HG03280 (cell line): ENCODE results near the gene HOMEZ.
"Not testable (repeated sequence)": the region's sequence is repeated elsewhere in the genome, so short reads cannot be mapped to it uniquely, and the experiment has no call there.

Experiments
- ATAC-seq: cut with Tn5 transposase; IDR thresholded peaks from one replicate; pipeline ENCODE4 v1.9.1; 2021; ENCODE audit warnings: mild to moderate bottlenecking, moderate library complexity; ENCODE audit not compliant: unreplicated experiment

HOMEZ gene, protein sequence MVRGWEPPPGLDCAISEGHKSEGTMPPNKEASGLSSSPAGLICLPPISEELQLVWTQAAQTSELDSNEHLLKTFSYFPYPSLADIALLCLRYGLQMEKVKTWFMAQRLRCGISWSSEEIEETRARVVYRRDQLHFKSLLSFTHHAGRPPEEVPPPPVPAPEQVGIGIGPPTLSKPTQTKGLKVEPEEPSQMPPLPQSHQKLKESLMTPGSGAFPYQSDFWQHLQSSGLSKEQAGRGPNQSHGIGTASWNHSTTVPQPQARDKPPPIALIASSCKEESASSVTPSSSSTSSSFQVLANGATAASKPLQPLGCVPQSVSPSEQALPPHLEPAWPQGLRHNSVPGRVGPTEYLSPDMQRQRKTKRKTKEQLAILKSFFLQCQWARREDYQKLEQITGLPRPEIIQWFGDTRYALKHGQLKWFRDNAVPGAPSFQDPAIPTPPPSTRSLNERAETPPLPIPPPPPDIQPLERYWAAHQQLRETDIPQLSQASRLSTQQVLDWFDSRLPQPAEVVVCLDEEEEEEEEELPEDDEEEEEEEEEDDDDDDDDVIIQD

GRCh38 chr14:23286020-23286901 is at the start of gene HOMEZ:
Gene HOMEZ (minus strand): TSS chr14:23286132. CDS start chr14:23285952, 180 bp downstream.
- ATAC-seq, result peak; percentile 99

DNA sequence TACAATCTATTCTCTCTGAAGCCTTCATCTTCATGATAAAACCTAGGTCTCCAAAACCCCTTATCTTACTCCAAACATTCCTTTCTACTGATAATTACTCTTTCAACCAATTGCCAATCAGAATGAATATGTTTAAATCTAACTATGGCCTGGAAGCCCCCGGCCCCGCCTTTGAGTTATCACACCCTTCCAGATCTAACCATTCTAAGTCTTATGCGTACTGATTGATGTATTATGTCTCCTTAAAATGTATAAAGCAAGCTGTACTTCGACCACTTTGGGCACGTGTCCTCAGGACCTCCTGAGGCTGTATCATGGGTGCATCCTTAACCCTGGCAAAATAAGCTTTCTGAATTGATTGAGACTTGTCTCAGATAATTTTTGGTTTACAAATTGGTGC is 49.7 kb upstream of the HOMEZ start:
- ATAC-seq, result no peak

DNA sequence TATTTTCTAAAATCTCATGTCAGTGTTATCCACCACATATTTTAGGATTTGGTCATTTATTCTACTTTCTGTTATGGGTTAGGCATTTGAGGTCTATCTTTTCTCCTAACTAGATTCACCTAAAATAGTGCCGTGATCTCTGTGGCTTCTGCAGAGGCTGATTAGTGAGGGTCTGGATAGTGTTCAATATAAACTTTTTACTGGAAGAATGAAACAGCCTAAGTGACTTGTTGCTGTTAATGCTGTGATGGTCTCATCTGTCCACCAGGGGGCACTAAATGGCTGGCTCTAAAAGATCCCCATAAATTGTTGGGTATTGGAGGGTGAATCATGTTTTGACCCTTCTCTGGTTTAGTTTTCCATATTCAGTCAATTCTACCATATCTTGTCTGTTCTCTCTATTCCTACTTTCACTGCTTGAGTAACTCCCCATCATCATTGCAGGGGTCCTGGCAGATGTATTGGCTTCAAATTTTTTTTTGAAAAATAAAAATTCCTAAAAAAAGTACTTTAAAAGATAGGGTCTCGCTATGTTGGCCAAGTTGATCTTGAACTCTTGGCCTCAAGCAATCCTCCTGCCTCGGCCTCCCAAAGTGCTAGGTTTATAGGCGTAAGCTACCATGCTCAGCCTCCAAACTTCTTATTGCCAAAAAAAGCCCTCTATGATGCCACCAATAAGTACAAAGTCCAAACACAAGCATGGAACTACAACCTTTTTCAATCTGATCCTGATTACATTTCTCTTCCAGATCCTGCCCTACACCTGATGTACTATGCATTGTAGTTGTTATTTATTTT is 42.2 kb upstream of the HOMEZ start:
- ATAC-seq, result no peak

DNA sequence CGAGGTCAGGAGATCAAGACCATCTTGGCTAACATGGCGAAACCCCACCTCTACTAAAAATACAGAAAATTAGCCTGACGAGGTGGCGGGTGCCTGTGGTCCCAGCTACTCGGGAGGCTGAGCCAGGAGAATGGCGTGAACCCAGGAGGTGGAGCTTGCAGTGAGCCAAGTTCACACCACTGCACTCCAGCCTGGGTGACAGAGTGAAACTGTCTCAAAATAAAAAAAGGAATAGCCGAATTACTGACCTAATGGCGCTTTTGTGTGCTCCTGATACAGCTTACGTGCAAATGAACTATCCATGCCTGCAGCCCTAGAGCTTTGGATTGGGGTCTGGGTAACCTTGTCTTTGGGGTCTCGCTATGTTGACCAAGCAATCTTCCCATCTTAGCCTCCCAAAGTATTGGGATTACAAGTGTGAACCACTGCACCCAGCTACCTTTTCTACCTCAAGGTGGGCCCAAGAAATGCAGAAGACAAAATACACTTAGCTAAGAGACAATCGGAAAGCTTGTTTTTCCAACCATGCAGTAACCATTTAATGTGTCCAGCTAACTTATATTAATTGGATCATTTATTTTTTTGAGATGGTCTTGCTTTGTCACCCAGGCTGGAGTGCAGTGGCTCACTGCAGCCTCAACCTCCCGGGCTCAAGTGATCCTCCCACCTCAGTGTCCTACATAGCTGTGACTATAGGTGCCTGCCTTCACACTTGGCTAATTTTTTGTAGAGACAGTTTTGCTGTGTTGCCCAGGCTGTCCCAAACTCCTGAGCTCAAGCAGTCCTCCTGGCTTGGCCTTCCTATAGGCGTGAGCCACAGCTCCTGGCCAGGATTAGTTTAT is 40.8 kb upstream of the HOMEZ start:
- ATAC-seq, result no peak

DNA sequence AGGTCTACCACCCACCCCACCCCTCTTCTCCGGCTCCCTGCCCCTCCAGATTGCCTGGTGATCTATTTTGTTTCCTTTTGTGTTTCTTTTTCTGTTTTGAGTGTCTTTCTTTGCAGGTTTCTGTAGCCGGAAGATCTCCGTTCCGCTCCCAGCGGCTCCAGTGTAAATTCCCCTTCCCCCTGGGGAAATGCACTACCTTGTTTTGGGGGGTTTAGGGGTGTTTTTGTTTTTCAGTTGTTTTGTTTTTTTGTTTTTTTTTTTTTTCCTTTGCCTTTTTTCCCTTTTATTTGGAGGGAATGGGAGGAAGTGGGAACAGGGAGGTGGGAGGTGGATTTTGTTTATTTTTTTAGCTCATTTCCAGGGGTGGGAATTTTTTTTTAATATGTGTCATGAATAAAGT is 39.8 kb upstream of the HOMEZ start:
- not testable (repeated sequence) for ATAC-seq

DNA sequence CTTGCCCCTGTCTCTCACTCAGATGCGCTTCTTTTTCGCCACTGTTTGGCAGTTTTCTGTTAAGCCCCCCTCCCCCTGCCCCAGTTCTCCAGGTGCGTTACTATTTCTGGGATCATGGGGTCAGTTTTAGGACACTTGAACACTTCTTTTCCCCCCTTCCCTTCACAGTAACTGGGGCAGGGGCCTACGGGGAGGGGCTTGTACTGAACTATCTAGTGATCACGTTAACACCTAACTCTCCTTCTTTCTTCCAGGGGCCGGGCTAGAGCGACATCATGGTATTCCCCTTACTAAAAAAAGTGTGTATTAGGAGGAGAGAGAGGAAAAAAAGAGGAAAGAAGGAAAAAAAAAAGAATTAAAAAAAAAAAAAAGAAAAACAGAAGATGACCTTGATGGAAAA is 39.1 kb upstream of the HOMEZ start:
- no peak for ATAC-seq

GRCh38 chr14:23324455-23324846 is 38.5 kb upstream of the HOMEZ start:
- no peak for ATAC-seq

DNA sequence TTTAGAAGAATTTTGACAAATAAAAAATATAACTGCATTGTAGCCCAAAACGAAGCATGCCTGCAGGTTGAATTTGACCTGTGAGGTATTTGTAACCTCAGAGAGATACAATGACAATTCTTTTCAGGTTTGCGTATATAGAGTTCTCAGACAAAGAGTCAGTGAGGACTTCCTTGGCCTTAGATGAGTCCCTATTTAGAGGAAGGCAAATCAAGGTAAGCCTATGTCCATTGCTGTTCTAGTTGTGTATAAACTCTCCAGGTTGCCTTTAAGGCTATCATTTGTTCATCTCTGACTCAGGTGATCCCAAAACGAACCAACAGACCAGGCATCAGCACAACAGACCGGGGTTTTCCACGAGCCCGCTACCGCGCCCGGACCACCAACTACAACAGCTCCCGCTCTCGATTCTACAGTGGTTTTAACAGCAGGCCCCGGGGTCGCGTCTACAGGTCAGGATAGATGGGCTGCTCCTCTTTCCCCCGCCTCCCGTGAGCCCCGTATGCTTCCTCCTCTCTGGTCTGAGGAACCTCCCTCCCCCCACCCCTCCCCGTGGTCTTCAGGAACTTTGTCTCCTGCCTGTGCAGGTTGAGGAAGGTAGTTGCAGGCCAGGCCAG is 38.0 kb upstream of the HOMEZ start:
- ATAC-seq, result no peak

DNA sequence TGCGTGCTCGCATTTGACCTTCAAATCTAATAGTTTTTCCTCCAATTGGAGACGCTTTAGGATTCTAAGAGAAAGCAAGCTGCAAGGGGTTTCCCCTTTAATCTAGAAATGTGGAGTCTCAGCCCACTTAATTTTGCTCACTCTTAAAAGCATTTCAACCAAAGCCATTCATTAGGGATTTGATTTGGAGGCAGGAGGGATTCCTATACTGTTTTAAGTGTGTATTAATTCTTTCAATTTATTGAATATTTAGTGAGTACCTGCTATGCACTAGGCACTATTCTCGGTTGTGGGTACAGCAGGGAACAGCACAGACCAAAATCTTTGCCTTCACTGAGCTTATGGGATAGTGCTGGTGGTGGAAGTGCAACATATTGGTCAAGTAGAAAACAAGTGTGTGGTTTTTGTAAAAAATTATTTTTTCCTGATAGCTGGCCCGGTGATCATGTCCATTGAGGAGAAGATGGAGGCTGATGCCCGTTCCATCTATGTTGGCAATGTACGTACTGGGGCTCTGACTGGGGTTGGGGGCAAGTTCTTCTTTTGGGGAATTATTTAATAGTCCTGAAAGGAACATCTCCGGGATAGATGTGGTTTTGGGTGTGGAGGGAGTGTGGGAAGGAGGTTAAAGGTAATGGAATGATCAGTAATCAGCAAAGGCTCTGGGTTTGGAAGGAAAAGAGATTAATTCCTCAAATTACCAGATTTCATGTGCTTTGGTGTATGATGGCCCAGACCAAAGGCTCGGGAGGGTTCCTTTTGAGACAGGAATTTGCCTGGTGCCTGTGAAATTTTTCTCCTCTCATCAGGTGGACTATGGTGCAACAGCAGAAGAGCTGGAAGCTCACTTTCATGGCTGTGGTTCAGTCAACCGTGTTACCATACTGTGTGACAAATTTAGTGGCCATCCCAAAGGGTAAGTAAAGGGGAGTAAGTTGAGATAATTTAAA is 36.9 kb upstream of the HOMEZ start:
- ATAC-seq, result no peak

GRCh38 chr14:23321572-23322547 is 35.9 kb upstream of the HOMEZ start:
- ATAC-seq, result peak; percentile 13

DNA sequence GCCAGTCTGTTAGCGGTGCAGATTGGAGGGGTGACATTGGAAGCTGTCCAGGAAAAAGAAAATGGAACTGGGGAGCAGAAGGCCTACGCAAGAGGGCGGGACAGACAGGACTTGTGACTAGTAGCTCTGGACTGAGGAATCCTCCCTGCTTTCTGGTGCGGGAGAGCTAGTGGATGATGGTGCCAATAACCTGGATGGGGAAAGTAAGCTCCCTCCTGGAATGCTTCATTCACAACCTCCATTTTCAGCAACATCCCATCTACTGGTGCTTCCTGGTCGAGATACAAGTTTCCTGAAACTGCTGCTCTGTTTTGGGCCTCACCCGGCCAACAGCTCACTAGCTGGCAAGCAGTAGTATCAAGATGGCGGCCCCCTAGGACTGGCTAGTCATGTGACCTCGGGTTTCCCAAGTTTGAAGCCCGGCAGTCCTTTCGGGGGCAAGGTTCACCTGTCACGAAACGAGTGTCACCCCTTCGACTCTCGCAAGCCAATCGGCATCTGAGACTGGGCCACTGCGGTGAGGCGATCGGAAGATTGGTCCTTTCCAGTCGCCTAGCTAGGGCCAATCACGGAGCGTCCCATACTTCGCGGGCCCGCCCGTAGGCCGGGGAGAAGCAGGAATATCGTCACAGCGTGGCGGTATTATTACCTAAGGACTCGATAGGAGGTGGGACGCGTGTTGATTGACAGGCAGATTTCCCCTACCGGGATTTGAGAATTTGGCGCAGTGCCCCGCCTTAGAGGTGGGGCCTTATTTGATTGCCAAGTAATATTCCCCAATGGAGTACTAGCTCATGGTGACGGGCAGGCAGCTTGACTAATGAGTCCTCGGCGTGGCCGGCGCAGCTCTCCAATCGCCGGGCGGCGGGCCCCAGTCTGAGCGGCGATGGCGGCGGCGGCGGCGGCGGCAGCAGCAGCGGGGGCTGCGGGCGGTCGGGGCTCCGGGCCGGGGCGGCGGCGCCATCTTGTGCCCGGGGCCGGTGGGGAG is 34.9 kb upstream of the HOMEZ start, which contains the start of gene PABPN1:
PABPN1 (plus strand) TSS at position 874 of the 988 bp plus-strand sequence; CDS start at position 887, 13 bp downstream.
- ATAC-seq, result peak; percentile 86

- no peak for ATAC-seq
These were observed 34.0 kb upstream of the HOMEZ start for GRCh38 chr14:23319746-23320583.

- ATAC-seq, result no peak
These were observed 30.4 kb upstream of the HOMEZ start for GRCh38 chr14:23316300-23316699.

DNA sequence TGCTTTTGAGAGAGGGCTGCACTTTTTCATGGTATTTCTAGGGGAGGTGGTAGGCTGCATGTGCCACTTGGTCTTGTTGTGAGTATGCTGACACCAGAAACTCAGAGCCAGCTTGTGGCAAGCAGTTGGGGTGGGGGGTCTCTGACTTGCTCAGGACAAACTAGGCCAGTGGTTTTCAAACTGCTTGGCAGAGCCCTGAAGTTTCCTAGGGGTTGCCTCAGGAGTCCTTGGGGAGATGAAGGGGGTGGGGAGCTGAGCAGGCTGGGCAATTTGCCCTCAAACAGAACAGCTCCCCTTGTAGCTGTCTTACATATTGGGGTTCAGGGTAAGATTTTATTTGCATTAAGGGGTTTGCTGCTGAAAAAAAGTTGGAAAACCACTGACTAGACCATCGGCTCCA is 24.6 kb upstream of the HOMEZ start:
- no peak for ATAC-seq
